Heart right ventricle (tissue), 16 donors: ENCODE results near the gene RAI14. TPM values are rescaled to one million over a fixed set of nuclear protein-coding genes. Genes with fewer than 3 reads are reported as not detected.

Experiments used
- ATAC-seq, 8 donors: fragments of 200-7000 bp; cut with Tn5 transposase; one replicate each; pipeline ENCODE4 v1.9.1; 2020; ENCODE audit warnings: mild to moderate bottlenecking in 8 of 8, moderate library complexity in 8 of 8, moderate number of reproducible peaks in 1 of 8
- DNase-seq, 2 donors: peaks; one replicate each; pipeline ENCODE4 v3.0.0-alpha.2; 2020
- H3K27ac ChIP-seq, 10 donors: fragments of 200-600 bp; sonication (generic) in 2 of 10; one replicate each; pipeline versions ENCODE4 v1.5.0 to v1.8.0; 2020 to 2022; ENCODE audit warnings: mild to moderate bottlenecking in 3 of 10
- H3K27me3 ChIP-seq, 7 donors: fragments of 200-600 bp; one replicate each; pipeline ENCODE4 v1.8.0; 2021 to 2022; ENCODE audit warnings: mild to moderate bottlenecking in 2 of 7
- H3K36me3 ChIP-seq, 9 donors: fragments of 200-600 bp; sonication (generic) in 1 of 9; one replicate each; pipeline versions ENCODE4 v1.5.0 to v1.8.0; 2020 to 2022; ENCODE audit warnings: mild to moderate bottlenecking in 2 of 9
- H3K4me1 ChIP-seq, 9 donors: fragments of 200-600 bp; sonication (generic) in 1 of 9; one replicate each; pipeline versions ENCODE4 v1.5.0 to v1.8.0; 2020 to 2022; ENCODE audit warnings: mild to moderate bottlenecking in 4 of 9
- H3K4me3 ChIP-seq, 10 donors: fragments of 200-600 bp; sonication (generic) in 2 of 10; one replicate each; pipeline versions ENCODE4 v1.5.0 to v1.8.0; 2020 to 2022; ENCODE audit warnings: mild to moderate bottlenecking in 7 of 10, moderate library complexity in 2 of 10
- H3K9me3 ChIP-seq, 11 donors: fragments of 200-600 bp in 10 of 11; sonication (generic) in 2 of 11; one replicate each; pipeline versions ENCODE4 v1.5.0 to v1.8.0; 2013 to 2022; ENCODE audit warnings: mild to moderate bottlenecking in 2 of 11, control low read depth in 1 of 11, moderate library complexity in 1 of 11
- CTCF ChIP-seq, 9 donors: fragments of 200-600 bp; sonication (generic) in 2 of 9; IDR thresholded peaks; one replicate each; pipeline versions ENCODE4 v1.5.0 to v1.8.0; 2021 to 2022; ENCODE audit warnings: antibody characterized with exemption in 9 of 9, mild to moderate bottlenecking in 5 of 9, moderate library complexity in 1 of 9
- whole genome bisulfite sequencing, 2 donors: extraction: QIAGEN DNeasy Blood & Tissue Kit; methylation state at CpG; one replicate each; pipeline ENCODE4 v1.1.7; 2013; ENCODE audit warnings: inconsistent platforms in 1 of 2; 5-methylcytosine and 5-hydroxymethylcytosine counted together
- intact Hi-C, 10 donors: fragments of 100-400 bp; cut with DNase I; formaldehyde crosslinking; loops; one replicate each; pipeline versions ENCODE4 v1.11.1 to v1.14.2; 2022
- polyA plus RNA-seq, 2 donors: library from polyadenylated mRNA; stranded (reverse); fragments of 200-250 nt; gene quantifications; one replicate each; pipeline ENCODE4 v1.2.3, GENCODE V29; 2013
- total RNA-seq, 10 donors: library from RNA; stranded (reverse); fragmentation: NEBNext Ultra II Directional in 3 of 10; extraction: Animal tissue kit (Norgen Biotek cat#: 25700) in 3 of 10; gene quantifications; one replicate each; pipeline versions ENCODE4 v1.2.1 to v1.2.4, GENCODE V29; 2021 to 2023
- donor health status: Arrhythmogenic right ventricular cardiomyopathy.
- donor health status: ischemic (EF 13 %, LVEDD 7.1; RV severe dilation, severe dysfunction).
- donor health status: healthy with polysubstance abuse.
- donor health status: DM: no; HTN: yes; CAD: no.
- donor health status: DM: no; HTN: no; CAD: no.
- donor health status: ischemic (EF 25% LVEDD 6.9; RV normal size, moderate dysfunction).
- donor health status: ischemic (EF 25% LVEDD 5.7; RV mildly dilated, moderate dysfunction).
- donor health status: healthy.
- donor health status: DM: yes; HTN: yes; CAD: no.
- donor health status: Ischemic cardiomyopathy.
- donor health status: ischemic (EF 35%, LVEDD 5.7; RV mildly dilated, moderate dysfunction).
- donor health status: nonischemic (EF 11% LVEDD 7.7; RV severe dilation, severe dysfunction).
- donor health status: DM: yes; HTN: yes; CAD: no.
- donor health status: PGD.
- donor health status: ischemic (EF 29% LVEDD 5.4; RV normal size, mild dysfunction).
- donor health status: nonischemic (EF 23%, LVEDD 6.1; RV moderate dilation, normal function).

Gene RAI14
- total and polyA plus RNA-seq, 12 donors: 3.3 to 25.5 (median 9.3) TPM

- H3K36me3 ChIP-seq: peaks cover 0 to 5% (median 0%) of the 10 kb centered on the region in 9 donors
- intact Hi-C loops: no loop called here
- H3K9me3 ChIP-seq: no peaks in the 10 kb centered on the region
- 63 to 71% methylated on average over 6 of the region's 6 CpGs for WGBS, 2 donors
- H3K27me3 ChIP-seq: no peaks in the 10 kb centered on the region
- no peak overlapping the region for H3K4me3 ChIP-seq
- DNase-seq (no peak), ATAC-seq (peak in 4 of 8 donors; percentile 11 to 52 (median 41))
- H3K4me1 ChIP-seq: peaks cover 0 to 38% (median 15%) of the 10 kb centered on the region in 9 donors
- TF ChIP-seq CTCF (IDR thresholded peaks at IDR 0.05): no peak
- peak overlapping the region in 2 of 10 donors; percentile 40 to 54 for H3K27ac ChIP-seq
Measured at GRCh38 chr5:34709861-34710673, 53.9 kb downstream of the RAI14 start.

- 95 to 96% methylated on average over 4 of the region's 4 CpGs for WGBS, 2 donors
- DNase-seq: no peak
- ATAC-seq: no peak
- Histone ChIP-seq H3K27ac (no peak overlapping the region), H3K9me3 (no peaks in the 10 kb centered on the region), H3K4me3 (no peak overlapping the region), H3K27me3 (no peaks in the 10 kb centered on the region), H3K4me1 (peaks cover 0 to 44% (median 16%) of the 10 kb centered on the region in 9 donors), H3K36me3 (peaks cover 0 to 5% (median 0%) of the 10 kb centered on the region in 9 donors)
- TF ChIP-seq CTCF (IDR thresholded peaks at IDR 0.05): no peak
- intact Hi-C loops: no loop called here
Measured at GRCh38 chr5:34712565-34712964, 56.4 kb downstream of the RAI14 start.

GRCh38 chr5:34715711-34716110 lies 59.6 kb downstream of the RAI14 start:
- Histone ChIP-seq H3K9me3 (no peaks in the 10 kb centered on the region), H3K4me1 (peaks cover 0 to 30% (median 18%) of the 10 kb centered on the region in 9 donors), H3K4me3 (no peak overlapping the region), H3K36me3 (peaks cover 0 to 5% (median 0%) of the 10 kb centered on the region in 9 donors), H3K27me3 (no peaks in the 10 kb centered on the region), H3K27ac (peak overlapping the region in 2 of 10 donors; percentile 41 to 48)
- intact Hi-C loops: no loop called here
- ATAC-seq (no peak), DNase-seq (no peak)
- TF ChIP-seq CTCF (IDR thresholded peaks at IDR 0.05): no peak
- WGBS, 2 donors: 61 to 67% methylated on average over 1 of the region's 1 CpG

- no peaks in the 10 kb centered on the region for H3K27me3 ChIP-seq
- peak overlapping the region in 3 of 10 donors; percentile 42 to 54 (median 42) for H3K27ac ChIP-seq
- WGBS, 2 donors: 78 to 97% methylated on average over 2 of the region's 2 CpGs
- intact Hi-C loops: no loop called here
- peaks cover 0 to 30% (median 18%) of the 10 kb centered on the region in 9 donors for H3K4me1 ChIP-seq
- no peaks in the 10 kb centered on the region for H3K36me3 ChIP-seq
- no peak for DNase-seq
- no peak for TF ChIP-seq CTCF (IDR thresholded peaks at IDR 0.05)
- H3K4me3 ChIP-seq: no peak overlapping the region
- no peak for ATAC-seq
- no peaks in the 10 kb centered on the region for H3K9me3 ChIP-seq
Measured at GRCh38 chr5:34716986-34717385, 60.9 kb downstream of the RAI14 start.
